Panc1 (cell line): ENCODE measurements around the gene MFAP5. TPM values are rescaled to one million over a fixed set of nuclear protein-coding genes. Genes with fewer than 3 reads are reported as not detected.
"Not testable (repeated sequence)": the region's sequence is repeated elsewhere in the genome, so short reads cannot be mapped to it uniquely, and the experiment has no call there.

Experiments
- ATAC-seq: fragments of 200-7000 bp; cut with Tn5 transposase; 2 replicates; pipeline ENCODE4 v1.9.1; 2020; ENCODE audit warnings: mild to moderate bottlenecking, moderate library complexity
- BruUV-seq: library from RNA; stranded (reverse); fragments of 400-500 nt; replicated peaks from 2 replicates; lab custom pipeline; 2021; lab: Mats Ljungman, UMichigan
- CTCF ChIA-PET: fragments of 300-600 bp; sonication (Branson Sonifier 250); formaldehyde crosslinking; loops from one replicate; lab custom pipeline; 2022; ENCODE audit warnings: antibody characterized with exemption; lab: Charles Lee
- POLR2A ChIA-PET: fragments of 300-600 bp; sonication (Branson Sonifier 250); formaldehyde crosslinking; loops from one replicate; lab custom pipeline; 2022; ENCODE audit warnings: antibody characterized with exemption; lab: Charles Lee
- DNase-seq: peaks from one replicate; pipeline ENCODE4 v3.0.0-alpha.2; 2010; ENCODE audit warnings: low read depth, low spot score
- H3K27ac ChIP-seq: 2 replicates; pipeline ENCODE4 v1.5.1; 2011; ENCODE audit warnings: mild to moderate bottlenecking, low read length, inconsistent platforms
- H3K27me3 ChIP-seq: fragments of 200-500 bp; sonication (Bioruptor generic); 2 replicates; pipeline ENCODE4 v1.6.0; 2014; ENCODE audit warnings: low read length, inconsistent platforms; ENCODE audit not compliant: control insufficient read depth, insufficient read depth
- H3K36me3 ChIP-seq: fragments of 200-500 bp; sonication (Bioruptor generic); 2 replicates; pipeline ENCODE4 v1.5.1; 2014; ENCODE audit warnings: inconsistent platforms, mild to moderate bottlenecking, low read length, moderate library complexity; ENCODE audit not compliant: control insufficient read depth, insufficient read depth
- H3K4me1 ChIP-seq: 2 replicates; pipeline ENCODE4 v1.5.1; 2011; ENCODE audit warnings: inconsistent platforms, mild to moderate bottlenecking, low read length, moderate library complexity; ENCODE audit not compliant: control insufficient read depth, insufficient read depth
- H3K4me3 ChIP-seq, 2 experiments: 2 replicates each; pipeline ENCODE4 v1.5.1; 2011 to 2012; ENCODE audit warnings: low read depth in 2 of 2, low read length in 2 of 2, mild to moderate bottlenecking in 2 of 2, inconsistent platforms in 1 of 2, moderate library complexity in 1 of 2
- H3K9me3 ChIP-seq: fragments of 200-500 bp; sonication (Bioruptor generic); 2 replicates; pipeline ENCODE4 v1.5.1; 2014; ENCODE audit warnings: low read depth, mild to moderate bottlenecking, inconsistent platforms, low read length, moderate library complexity; ENCODE audit not compliant: control insufficient read depth, insufficient read depth
- POLR2AphosphoS5 ChIP-seq: IDR thresholded peaks from 2 replicates; pipeline ENCODE4 v1.6.1; 2012; ENCODE audit warnings: mild to moderate bottlenecking, low read depth, low read length, moderate library complexity
- SIN3A ChIP-seq: IDR thresholded peaks from 2 replicates; pipeline ENCODE4 v1.6.1; 2012; ENCODE audit warnings: low read depth, mild to moderate bottlenecking, low read length, moderate library complexity, borderline replicate concordance; ENCODE audit not compliant: insufficient read depth
- TCF7L2 ChIP-seq: IDR thresholded peaks from 2 replicates; pipeline ENCODE4 v1.6.1; 2011; ENCODE audit warnings: mild to moderate bottlenecking, low read depth, low read length, inconsistent platforms
- in situ Hi-C: cut with HindIII; loops from 2 replicates; pipeline ENCODE4 v1.10.0; 2016; ENCODE audit warnings: low sequenced_read_pairs, low pct_unique_long_range_greater_than_20kb
- intact Hi-C: fragments of 100-400 bp; cut with micrococcal nuclease; formaldehyde crosslinking; loops from one replicate; pipeline ENCODE4 v1.10.0; 2022; ENCODE audit not compliant: unreplicated experiment
- total RNA-seq: library from RNA; stranded (reverse); gene quantifications from one replicate; pipeline ENCODE4 v1.2.1, GENCODE V29; 2021; ENCODE audit not compliant: unreplicated experiment
- TF ChIP-seq, protein P1 (sequence below): fragments of 450-650 bp; IDR thresholded peaks from 2 replicates; pipeline ENCODE4 v1.5.1; 2017; ENCODE audit warnings: mild to moderate bottlenecking
- TF ChIP-seq, protein P2 (sequence below), 2 experiments: IDR thresholded peaks; 2 replicates each; pipeline ENCODE4 v1.6.1; 2011 to 2012; ENCODE audit warnings: low read depth in 2 of 2, control low read depth in 1 of 2, low read length in 1 of 2, mild to moderate bottlenecking in 1 of 2, moderate library complexity in 1 of 2; ENCODE audit not compliant: insufficient read depth in 1 of 2

Gene MFAP5
- total RNA-seq, 1 experiment from 2014 or later = not detected

DNA sequence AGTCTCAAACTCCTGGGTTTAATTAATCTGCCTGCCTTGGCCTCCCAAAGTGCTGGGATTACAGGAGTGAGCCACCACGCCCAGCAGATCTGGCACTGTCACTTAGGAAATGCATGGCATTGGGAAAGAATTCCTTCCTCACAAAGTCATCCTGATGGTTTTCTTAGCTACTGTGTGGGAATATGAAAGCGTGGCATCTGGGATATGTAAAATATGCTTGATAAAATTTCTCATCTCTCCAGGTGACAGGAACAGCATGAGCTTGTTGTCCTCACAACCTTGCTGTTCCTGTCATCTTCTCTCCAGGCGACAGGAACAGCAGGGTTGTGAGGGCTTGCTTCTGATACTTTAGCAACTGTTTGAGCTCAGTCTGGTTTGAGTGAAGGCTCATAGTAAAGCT is 33.9 kb downstream of the MFAP5 start:
- Histone ChIP-seq H3K36me3 (no peaks in the 10 kb centered on the region), H3K9me3 (no peaks in the 10 kb centered on the region), H3K4me3 (no peak overlapping the region), H3K4me1 (no peaks in the 10 kb centered on the region), H3K27me3 (no peaks in the 10 kb centered on the region), H3K27ac (no peak overlapping the region)
- intact Hi-C loops (no loop called here), in situ Hi-C loops (no loop called here)
- ATAC-seq = no peak
- ChIA-PET CTCF (no interaction called here), POLR2A (no interaction called here)
- no TSS peak for BruUV-seq
- DNase-seq = no peak
- TF ChIP-seq, protein P1, sequence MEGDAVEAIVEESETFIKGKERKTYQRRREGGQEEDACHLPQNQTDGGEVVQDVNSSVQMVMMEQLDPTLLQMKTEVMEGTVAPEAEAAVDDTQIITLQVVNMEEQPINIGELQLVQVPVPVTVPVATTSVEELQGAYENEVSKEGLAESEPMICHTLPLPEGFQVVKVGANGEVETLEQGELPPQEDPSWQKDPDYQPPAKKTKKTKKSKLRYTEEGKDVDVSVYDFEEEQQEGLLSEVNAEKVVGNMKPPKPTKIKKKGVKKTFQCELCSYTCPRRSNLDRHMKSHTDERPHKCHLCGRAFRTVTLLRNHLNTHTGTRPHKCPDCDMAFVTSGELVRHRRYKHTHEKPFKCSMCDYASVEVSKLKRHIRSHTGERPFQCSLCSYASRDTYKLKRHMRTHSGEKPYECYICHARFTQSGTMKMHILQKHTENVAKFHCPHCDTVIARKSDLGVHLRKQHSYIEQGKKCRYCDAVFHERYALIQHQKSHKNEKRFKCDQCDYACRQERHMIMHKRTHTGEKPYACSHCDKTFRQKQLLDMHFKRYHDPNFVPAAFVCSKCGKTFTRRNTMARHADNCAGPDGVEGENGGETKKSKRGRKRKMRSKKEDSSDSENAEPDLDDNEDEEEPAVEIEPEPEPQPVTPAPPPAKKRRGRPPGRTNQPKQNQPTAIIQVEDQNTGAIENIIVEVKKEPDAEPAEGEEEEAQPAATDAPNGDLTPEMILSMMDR = no peak
- TF ChIP-seq POLR2AphosphoS5 (no peak), SIN3A (no peak), TCF7L2 (no peak)
- TF ChIP-seq, protein P2, sequence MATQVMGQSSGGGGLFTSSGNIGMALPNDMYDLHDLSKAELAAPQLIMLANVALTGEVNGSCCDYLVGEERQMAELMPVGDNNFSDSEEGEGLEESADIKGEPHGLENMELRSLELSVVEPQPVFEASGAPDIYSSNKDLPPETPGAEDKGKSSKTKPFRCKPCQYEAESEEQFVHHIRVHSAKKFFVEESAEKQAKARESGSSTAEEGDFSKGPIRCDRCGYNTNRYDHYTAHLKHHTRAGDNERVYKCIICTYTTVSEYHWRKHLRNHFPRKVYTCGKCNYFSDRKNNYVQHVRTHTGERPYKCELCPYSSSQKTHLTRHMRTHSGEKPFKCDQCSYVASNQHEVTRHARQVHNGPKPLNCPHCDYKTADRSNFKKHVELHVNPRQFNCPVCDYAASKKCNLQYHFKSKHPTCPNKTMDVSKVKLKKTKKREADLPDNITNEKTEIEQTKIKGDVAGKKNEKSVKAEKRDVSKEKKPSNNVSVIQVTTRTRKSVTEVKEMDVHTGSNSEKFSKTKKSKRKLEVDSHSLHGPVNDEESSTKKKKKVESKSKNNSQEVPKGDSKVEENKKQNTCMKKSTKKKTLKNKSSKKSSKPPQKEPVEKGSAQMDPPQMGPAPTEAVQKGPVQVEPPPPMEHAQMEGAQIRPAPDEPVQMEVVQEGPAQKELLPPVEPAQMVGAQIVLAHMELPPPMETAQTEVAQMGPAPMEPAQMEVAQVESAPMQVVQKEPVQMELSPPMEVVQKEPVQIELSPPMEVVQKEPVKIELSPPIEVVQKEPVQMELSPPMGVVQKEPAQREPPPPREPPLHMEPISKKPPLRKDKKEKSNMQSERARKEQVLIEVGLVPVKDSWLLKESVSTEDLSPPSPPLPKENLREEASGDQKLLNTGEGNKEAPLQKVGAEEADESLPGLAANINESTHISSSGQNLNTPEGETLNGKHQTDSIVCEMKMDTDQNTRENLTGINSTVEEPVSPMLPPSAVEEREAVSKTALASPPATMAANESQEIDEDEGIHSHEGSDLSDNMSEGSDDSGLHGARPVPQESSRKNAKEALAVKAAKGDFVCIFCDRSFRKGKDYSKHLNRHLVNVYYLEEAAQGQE (IDR thresholded peaks at IDR 0.05; ENCODE audit: insufficient read depth in 1 of 2, low read depth in 2 of 2, low read length in 1 of 2) = no peak

DNA sequence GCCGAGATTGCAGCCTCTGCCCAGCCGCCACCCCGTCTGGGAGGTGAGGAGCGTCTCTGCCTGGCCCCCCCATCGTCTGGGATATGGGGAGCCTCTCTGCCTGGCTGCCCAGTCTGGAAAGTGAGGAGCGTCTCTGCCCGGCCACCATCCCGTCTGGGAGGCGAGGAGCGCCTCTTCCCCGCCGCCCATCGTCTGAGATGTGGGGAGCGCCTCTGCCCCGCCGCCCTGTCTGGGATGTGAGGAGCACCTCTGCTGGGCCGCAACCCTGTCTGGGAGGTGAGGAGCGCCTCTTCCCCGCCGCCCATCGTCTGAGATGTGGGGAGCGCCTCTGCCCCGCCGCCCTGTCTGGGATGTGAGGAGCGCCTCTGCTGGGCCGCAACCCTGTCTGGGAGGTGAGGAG is 37.9 kb downstream of the MFAP5 start:
- intact Hi-C loops, H3K4me1 ChIP-seq, BruUV-seq, POLR2A ChIA-PET, in situ Hi-C loops, DNase-seq, H3K36me3 ChIP-seq, CTCF ChIA-PET, H3K9me3 ChIP-seq, H3K27me3 ChIP-seq, H3K4me3 ChIP-seq, ATAC-seq, H3K27ac ChIP-seq: not testable (repeated sequence)

DNA sequence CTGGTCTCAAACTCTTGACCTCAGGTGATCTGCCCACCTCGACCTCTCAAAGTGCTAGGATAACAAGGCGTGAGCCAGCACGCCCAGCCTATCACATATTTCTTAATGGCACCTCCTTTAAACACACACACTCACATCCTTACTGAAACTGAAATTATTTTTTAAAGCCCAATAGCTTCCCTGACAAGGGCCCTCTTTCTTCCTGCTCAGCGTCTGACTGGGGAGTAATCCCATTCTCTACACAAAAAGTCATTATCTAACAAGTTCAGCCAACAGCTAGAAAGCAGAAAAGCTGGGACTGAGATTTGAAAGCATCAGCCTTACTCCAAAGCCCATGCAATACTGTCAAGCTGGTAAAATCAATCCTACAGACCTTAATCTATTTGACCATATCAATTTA is 40.0 kb downstream of the MFAP5 start:
- ATAC-seq = no peak
- DNase-seq = no peak
- Histone ChIP-seq H3K27me3 (no peaks in the 10 kb centered on the region), H3K36me3 (no peaks in the 10 kb centered on the region), H3K9me3 (no peaks in the 10 kb centered on the region), H3K4me3 (no peak overlapping the region), H3K4me1 (no peaks in the 10 kb centered on the region), H3K27ac (no peak overlapping the region)
- ChIA-PET POLR2A (no interaction called here), CTCF (interaction anchor here (0.7 kb wide), 1 partner anchor 256 kb away, joined by 6 read pairs; no protein-coding TSS in a partner anchor)
- intact Hi-C loops = no loop called here
- TF ChIP-seq POLR2AphosphoS5 (no peak), SIN3A (no peak), TCF7L2 (no peak)
- TF ChIP-seq, protein P2 (IDR thresholded peaks at IDR 0.05; ENCODE audit: insufficient read depth in 1 of 2, low read depth in 2 of 2, low read length in 1 of 2) = no peak
- TF ChIP-seq, protein P1 = no peak
- BruUV-seq = no TSS peak
- in situ Hi-C loops = no loop called here
